CD4-positive, CD25-positive, alpha-beta regulatory T cell (primary cell): Measurements from ENCODE around the gene TNFRSF25. TPM values are rescaled to one million over a fixed set of nuclear protein-coding genes. Genes with fewer than 3 reads are reported as not detected.

Experiments used
- ATAC-seq, 2 donors: fragments of 150-1000 bp; cut with Tn5 transposase; one replicate each; pipeline ENCODE4 v1.10.0; 2021; ENCODE audit warnings: low read depth in 2 of 2, moderate number of reproducible peaks in 2 of 2, moderate library complexity in 1 of 2
- DNase-seq, 3 donors: peaks; one replicate each; pipeline versions ENCODE4 v3.0.0 to v3.0.0-alpha.2; 2012 to 2022; ENCODE audit warnings: mixed read lengths in 1 of 3
- H3K27ac ChIP-seq: one replicate; pipeline ENCODE4 v1.7.0; 2013; ENCODE audit warnings: mild to moderate bottlenecking, low read length; ENCODE audit not compliant: insufficient read depth, poor library complexity, severe bottlenecking
- H3K27me3 ChIP-seq: one replicate; pipeline ENCODE4 v1.7.0; 2013; ENCODE audit warnings: low read length; ENCODE audit not compliant: control insufficient read depth, insufficient read depth
- H3K36me3 ChIP-seq: one replicate; pipeline ENCODE4 v1.7.0; 2013; ENCODE audit warnings: mild to moderate bottlenecking, low read length, moderate library complexity; ENCODE audit not compliant: control insufficient read depth, insufficient read depth
- H3K4me1 ChIP-seq: 2 replicates; pipeline ENCODE4 v1.7.0; 2013; ENCODE audit warnings: mild to moderate bottlenecking, low read length; ENCODE audit not compliant: insufficient read depth, control insufficient read depth, poor library complexity, severe bottlenecking
- H3K4me3 ChIP-seq: one replicate; pipeline ENCODE4 v1.7.0; 2013; ENCODE audit warnings: low read depth, mild to moderate bottlenecking, low read length, moderate library complexity
- H3K9me3 ChIP-seq, 2 experiments: 1 replicate in 1 of 2; 2 replicates in 1 of 2; pipeline ENCODE4 v1.7.0; 2013; ENCODE audit warnings: low read length in 2 of 2, mild to moderate bottlenecking in 1 of 2, moderate library complexity in 1 of 2; ENCODE audit not compliant: control insufficient read depth in 2 of 2
- H3K27ac Mint-ChIP-seq, 3 donors: one replicate each; pipeline ENCODE4 v1.8.0; 2020 to 2022; ENCODE audit warnings: mild to moderate bottlenecking in 3 of 3, mixed read lengths in 3 of 3, moderate library complexity in 2 of 3
- H3K27me3 Mint-ChIP-seq: one replicate; pipeline ENCODE4 v1.8.0; 2022; ENCODE audit warnings: mild to moderate bottlenecking, mixed read lengths
- H3K36me3 Mint-ChIP-seq: one replicate; pipeline ENCODE4 v1.8.0; 2020; ENCODE audit warnings: mixed read lengths
- H3K4me1 Mint-ChIP-seq, 4 donors: one replicate each; pipeline ENCODE4 v1.8.0; 2020 to 2022; ENCODE audit warnings: mixed read lengths in 4 of 4, mild to moderate bottlenecking in 1 of 4
- H3K4me3 Mint-ChIP-seq, 4 donors: one replicate each; pipeline ENCODE4 v1.8.0; 2020 to 2022; ENCODE audit warnings: mild to moderate bottlenecking in 4 of 4, mixed read lengths in 4 of 4, moderate library complexity in 3 of 4
- H3K9me3 Mint-ChIP-seq, 7 donors: one replicate each; pipeline ENCODE4 v1.8.0; 2020 to 2022; ENCODE audit warnings: mixed read lengths in 7 of 7, mild to moderate bottlenecking in 3 of 7, moderate library complexity in 2 of 7
- polyA plus RNA-seq, 4 donors: library from polyadenylated mRNA; unstranded; fragments of 300-500 nt; fragmentation: Illumina TruSeq; gene quantifications; one replicate each; pipeline ENCODE4 v1.2.3, GENCODE V29; 2021
- total RNA-seq: library from RNA; stranded (reverse); gene quantifications from one replicate; pipeline ENCODE4 v1.2.3, GENCODE V29; 2022

The TNFRSF25 gene
- total and polyA plus RNA-seq, 5 donors from 2014 or later = 23.3 to 258 (median 31.4) TPM

DNA sequence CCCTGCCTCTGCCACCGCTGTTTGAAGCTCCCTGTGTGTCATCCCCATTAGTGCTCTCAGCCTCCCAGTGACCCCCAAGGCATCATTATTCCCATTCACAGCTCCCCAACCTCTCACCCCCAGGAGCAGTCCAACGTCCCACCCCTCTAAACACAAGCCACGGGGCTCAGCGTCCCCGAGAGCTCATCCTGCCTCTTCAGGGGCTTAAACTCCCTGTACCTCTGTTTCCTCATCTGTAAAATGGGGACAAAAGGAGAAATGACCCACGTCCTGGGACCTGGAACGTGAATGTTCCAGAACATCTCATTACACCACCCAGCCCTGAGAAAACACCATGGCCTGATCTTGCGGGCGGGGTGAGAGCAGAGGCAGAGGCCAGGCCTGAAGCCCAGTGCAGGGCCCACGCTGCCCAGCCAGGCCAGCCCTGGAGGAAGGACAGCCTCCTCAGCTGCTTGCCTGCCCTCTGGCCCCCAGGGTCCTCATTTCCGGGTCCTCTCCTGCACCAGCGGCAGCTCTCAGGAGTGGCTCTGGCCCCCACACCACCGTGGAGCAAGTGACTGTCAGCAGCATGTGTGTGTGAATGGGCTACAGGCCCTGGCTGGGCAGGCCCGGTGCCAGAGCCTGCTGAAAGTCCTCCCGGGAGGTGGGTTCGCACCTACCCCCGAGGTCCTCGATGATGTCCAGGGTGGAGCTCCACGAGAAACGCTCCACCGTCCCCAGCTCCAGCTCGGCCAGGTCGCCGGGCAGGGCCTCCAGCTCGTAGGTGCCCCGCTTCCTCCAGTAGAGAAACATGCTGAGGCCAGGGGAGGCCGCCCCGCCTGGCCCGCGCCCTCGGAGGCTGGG lies 39.6 kb upstream of the TNFRSF25 start:
- Histone ChIP-seq H3K27ac (no peak overlapping the region), H3K4me3 (no peak overlapping the region), H3K4me1 (no peaks in the 10 kb centered on the region), H3K27me3 (no peaks in the 10 kb centered on the region), H3K36me3 (no peaks in the 10 kb centered on the region), H3K9me3 (no peaks in the 10 kb centered on the region)
- ATAC-seq (no peak), DNase-seq (no peak)
- Mint-ChIP-seq H3K27me3 (peaks cover 4% of the 10 kb centered on the region), H3K9me3 (no peaks in the 10 kb centered on the region), H3K27ac (peak overlapping the region in 1 of 3 donors; percentile 46), H3K36me3 (no peaks in the 10 kb centered on the region), H3K4me1 (no peaks in the 10 kb centered on the region), H3K4me3 (no peak overlapping the region)

- no peak overlapping the region for H3K4me3 Mint-ChIP-seq
- peaks cover 4% of the 10 kb centered on the region for H3K27me3 Mint-ChIP-seq
- no peaks in the 10 kb centered on the region for H3K4me1 ChIP-seq
- no peak for DNase-seq
- H3K4me3 ChIP-seq = no peak overlapping the region
- no peaks in the 10 kb centered on the region for H3K9me3 Mint-ChIP-seq
- no peak overlapping the region for H3K27ac ChIP-seq
- no peaks in the 10 kb centered on the region for H3K36me3 Mint-ChIP-seq
- no peaks in the 10 kb centered on the region for H3K4me1 Mint-ChIP-seq
- H3K27ac Mint-ChIP-seq = peak overlapping the region in 1 of 3 donors; percentile 46
- ATAC-seq = no peak
- H3K27me3 ChIP-seq = no peaks in the 10 kb centered on the region
- H3K36me3 ChIP-seq = no peaks in the 10 kb centered on the region
- H3K9me3 ChIP-seq = no peaks in the 10 kb centered on the region
These were observed 38.9 kb upstream of the TNFRSF25 start for GRCh38 chr1:6504887-6505286.

- Mint-ChIP-seq H3K27ac (no peak overlapping the region), H3K36me3 (no peaks in the 10 kb centered on the region), H3K4me1 (peaks cover 0 to 4% (median 0%) of the 10 kb centered on the region in 4 donors), H3K4me3 (no peak overlapping the region), H3K9me3 (no peaks in the 10 kb centered on the region), H3K27me3 (peaks cover 4% of the 10 kb centered on the region)
- Histone ChIP-seq H3K36me3 (no peaks in the 10 kb centered on the region), H3K4me1 (no peaks in the 10 kb centered on the region), H3K4me3 (no peak overlapping the region), H3K27ac (no peak overlapping the region), H3K9me3 (no peaks in the 10 kb centered on the region), H3K27me3 (no peaks in the 10 kb centered on the region)
- ATAC-seq (no peak), DNase-seq (no peak)
These were observed 38.1 kb upstream of the TNFRSF25 start for GRCh38 chr1:6503884-6504602.

DNA sequence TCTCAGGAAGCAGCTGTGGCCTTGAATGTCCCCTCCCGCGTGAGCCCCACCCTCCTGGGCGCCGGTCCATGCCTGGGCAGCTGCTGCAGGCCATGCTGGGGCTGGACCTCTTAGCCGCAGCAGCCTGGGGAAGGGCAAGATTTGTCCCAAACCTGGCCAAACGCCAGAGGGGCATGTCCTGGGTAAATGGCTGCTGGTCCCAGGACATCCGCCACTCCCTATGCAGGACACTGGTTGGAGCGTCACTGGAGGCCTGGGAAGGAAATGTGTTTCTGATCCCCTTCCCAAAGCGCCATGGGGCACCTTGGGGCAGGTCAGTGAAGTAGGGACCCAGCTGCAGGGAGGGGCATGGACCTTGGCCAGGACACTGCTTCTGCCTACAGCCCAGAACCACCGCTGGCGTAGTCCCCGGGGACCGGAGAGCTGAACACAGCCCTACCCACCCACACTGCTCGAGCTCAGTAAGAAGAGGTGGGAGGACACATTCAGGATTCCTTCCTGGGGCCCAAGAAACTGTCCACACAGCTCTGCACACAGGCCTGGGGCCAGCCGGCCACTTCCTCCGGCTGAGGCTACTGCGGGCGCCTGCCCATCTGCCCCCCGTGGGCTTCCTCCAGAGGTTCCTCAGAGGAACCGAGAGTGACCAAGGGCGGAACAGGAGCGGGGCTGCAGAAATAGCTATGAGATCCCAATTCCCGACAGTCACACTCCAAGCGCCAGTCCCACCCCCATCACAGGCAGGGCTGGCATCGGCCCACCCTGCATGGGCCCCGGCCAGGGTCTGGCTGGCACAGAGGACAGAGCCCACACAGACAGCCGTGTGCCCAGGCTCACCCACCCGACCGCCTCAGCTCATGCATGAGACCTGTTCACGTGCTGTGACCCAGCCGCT lies 36.3 kb upstream of the TNFRSF25 start:
- no peak for ATAC-seq

GRCh38 chr1:6501279-6501813 lies 35.4 kb upstream of the TNFRSF25 start:
- peaks cover 0 to 16% (median 0%) of the 10 kb centered on the region in 4 donors for H3K4me1 Mint-ChIP-seq
- Histone ChIP-seq H3K9me3 (no peaks in the 10 kb centered on the region), H3K4me1 (peaks cover 19% of the 10 kb centered on the region), H3K4me3 (no peak overlapping the region), H3K27ac (no peak overlapping the region), H3K36me3 (no peaks in the 10 kb centered on the region), H3K27me3 (no peaks in the 10 kb centered on the region)
- DNase-seq (no peak), ATAC-seq (no peak)
- H3K27me3 Mint-ChIP-seq = peaks cover 8% of the 10 kb centered on the region
- H3K27ac Mint-ChIP-seq = peak overlapping the region in 1 of 3 donors; percentile 78
- peak overlapping the region in 1 of 4 donors; percentile 29 for H3K4me3 Mint-ChIP-seq
- no peaks in the 10 kb centered on the region for H3K36me3 Mint-ChIP-seq
- H3K9me3 Mint-ChIP-seq = no peaks in the 10 kb centered on the region

More for the DNA sequence above, 36.3 kb upstream of the TNFRSF25 start:
- H3K9me3 ChIP-seq = no peaks in the 10 kb centered on the region
- no peak for DNase-seq
- no peaks in the 10 kb centered on the region for H3K9me3 Mint-ChIP-seq
- H3K27ac Mint-ChIP-seq = no peak overlapping the region
- H3K36me3 Mint-ChIP-seq = no peaks in the 10 kb centered on the region
- peaks cover 12% of the 10 kb centered on the region for H3K27me3 Mint-ChIP-seq
- no peaks in the 10 kb centered on the region for H3K27me3 ChIP-seq
- H3K4me1 ChIP-seq = peaks cover 12% of the 10 kb centered on the region
- peaks cover 0 to 13% (median 0%) of the 10 kb centered on the region in 4 donors for H3K4me1 Mint-ChIP-seq
- no peak overlapping the region for H3K4me3 Mint-ChIP-seq
- no peak overlapping the region for H3K4me3 ChIP-seq
- H3K36me3 ChIP-seq = no peaks in the 10 kb centered on the region
- H3K27ac ChIP-seq = no peak overlapping the region

- DNase-seq = no peak
- no peak for ATAC-seq
- H3K27me3 Mint-ChIP-seq = peaks cover 8% of the 10 kb centered on the region
- H3K27me3 ChIP-seq = no peaks in the 10 kb centered on the region
- H3K36me3 Mint-ChIP-seq = no peaks in the 10 kb centered on the region
- H3K27ac ChIP-seq = no peak overlapping the region
- no peaks in the 10 kb centered on the region for H3K9me3 Mint-ChIP-seq
- no peaks in the 10 kb centered on the region for H3K36me3 ChIP-seq
- H3K4me3 Mint-ChIP-seq = no peak overlapping the region
- H3K4me1 Mint-ChIP-seq = peaks cover 0 to 23% (median 2%) of the 10 kb centered on the region in 4 donors
- peak overlapping the region in 1 of 3 donors; percentile 78 for H3K27ac Mint-ChIP-seq
- H3K9me3 ChIP-seq = no peaks in the 10 kb centered on the region
- no peak overlapping the region for H3K4me3 ChIP-seq
- H3K4me1 ChIP-seq = peaks cover 23% of the 10 kb centered on the region
These were observed 34.7 kb upstream of the TNFRSF25 start for GRCh38 chr1:6500544-6501278.

DNA sequence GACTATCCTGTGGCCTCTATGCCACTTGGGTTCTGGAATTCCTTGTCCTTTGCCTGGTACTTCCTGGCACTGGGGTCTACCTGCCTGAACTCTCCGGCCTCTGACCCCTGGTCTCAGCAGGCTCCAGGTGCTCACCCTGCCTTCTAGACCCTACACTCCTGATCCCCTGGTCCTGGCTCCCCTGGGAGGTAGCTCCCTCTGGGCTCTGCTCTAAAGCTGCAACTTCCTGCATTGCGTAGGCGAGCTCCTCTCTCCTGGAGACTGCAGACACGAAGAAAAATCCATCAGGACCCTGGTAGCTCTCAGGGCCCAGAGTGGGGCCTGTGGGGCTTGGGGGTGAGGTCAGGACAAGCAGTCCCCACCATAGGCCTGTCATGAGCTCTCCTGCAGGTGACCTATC lies 33.3 kb upstream of the TNFRSF25 start:
- no peaks in the 10 kb centered on the region for H3K27me3 ChIP-seq
- no peak overlapping the region for H3K4me3 ChIP-seq
- Mint-ChIP-seq H3K27me3 (peaks cover 8% of the 10 kb centered on the region), H3K36me3 (no peaks in the 10 kb centered on the region), H3K4me3 (peak overlapping the region in 2 of 4 donors; percentile 22 to 57), H3K9me3 (no peaks in the 10 kb centered on the region), H3K4me1 (peaks cover 0 to 30% (median 5%) of the 10 kb centered on the region in 4 donors), H3K27ac (peak overlapping the region in 2 of 3 donors; percentile 42 to 82)
- ATAC-seq (no peak), DNase-seq (no peak)
- H3K27ac ChIP-seq = no peak overlapping the region
- H3K9me3 ChIP-seq = no peaks in the 10 kb centered on the region
- H3K36me3 ChIP-seq = no peaks in the 10 kb centered on the region
- H3K4me1 ChIP-seq = peaks cover 23% of the 10 kb centered on the region
